Fibroblast of skin of scalp (primary cell): ENCODE results near the gene CD28. TPM values are rescaled to one million over a fixed set of nuclear protein-coding genes. Genes with fewer than 3 reads are reported as not detected.

Source experiments
- DNase-seq: peaks from one replicate; pipeline ENCODE4 v3.0.0-alpha.2; 2013
- polyA plus RNA-seq, 2 experiments: library from polyadenylated mRNA; unstranded; fragments of 120-200 nt; gene quantifications; one replicate each; pipeline ENCODE4 v1.2.1, GENCODE V29; 2013; ENCODE audit not compliant: insufficient read length in 2 of 2

Gene CD28
- 0.02 TPM for polyA plus RNA-seq (2013, experiment 1 of 2; ENCODE audit: insufficient read length)
- polyA plus RNA-seq (2013, experiment 2 of 2; ENCODE audit: insufficient read length) = 0.05 TPM

DNA sequence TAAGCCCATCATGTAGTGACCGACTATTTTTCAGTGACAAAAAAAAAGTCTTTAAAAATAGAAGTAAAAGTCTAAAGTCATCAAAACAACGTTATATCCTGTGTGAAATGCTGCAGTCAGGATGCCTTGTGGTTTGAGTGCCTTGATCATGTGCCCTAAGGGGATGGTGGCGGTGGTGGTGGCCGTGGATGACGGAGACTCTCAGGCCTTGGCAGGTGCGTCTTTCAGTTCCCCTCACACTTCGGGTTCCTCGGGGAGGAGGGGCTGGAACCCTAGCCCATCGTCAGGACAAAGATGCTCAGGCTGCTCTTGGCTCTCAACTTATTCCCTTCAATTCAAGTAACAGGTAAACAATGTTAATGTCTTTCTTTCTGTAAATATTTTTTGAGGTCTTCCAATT lies at the start of gene CD28:
Gene CD28 (plus strand): TSS at position 237 of the 400 bp plus-strand sequence. CDS start 58 bp downstream, at position 295.
- DNase-seq = no peak

GRCh38 chr2:203659331-203660049 lies 46.9 kb upstream of the CD28 start:
- no peak for DNase-seq

- no peak for DNase-seq
Observed at GRCh38 chr2:203660465-203660864, 46.0 kb upstream of the CD28 start.

GRCh38 chr2:203661279-203661908 lies 45.0 kb upstream of the CD28 start:
- DNase-seq = no peak

DNA sequence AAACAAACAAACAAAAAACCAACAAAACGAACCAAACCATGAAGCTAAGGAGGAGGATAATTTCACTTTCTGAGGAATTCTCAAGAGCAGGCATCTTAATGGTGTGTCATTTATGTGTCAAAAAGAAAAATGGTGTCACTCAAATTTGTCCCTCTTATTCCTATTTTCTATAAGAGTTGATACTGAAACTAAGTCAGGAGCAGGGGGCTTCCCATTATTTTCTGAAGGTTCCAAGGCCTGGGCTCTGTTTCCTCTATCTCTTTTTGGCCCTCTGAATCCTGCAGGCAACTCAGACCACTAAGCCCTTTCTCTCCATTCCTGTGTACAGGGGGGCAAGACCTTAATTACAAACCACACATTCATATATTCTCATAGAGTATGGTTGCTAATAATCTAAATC lies 44.0 kb upstream of the CD28 start:
- no peak for DNase-seq

DNA sequence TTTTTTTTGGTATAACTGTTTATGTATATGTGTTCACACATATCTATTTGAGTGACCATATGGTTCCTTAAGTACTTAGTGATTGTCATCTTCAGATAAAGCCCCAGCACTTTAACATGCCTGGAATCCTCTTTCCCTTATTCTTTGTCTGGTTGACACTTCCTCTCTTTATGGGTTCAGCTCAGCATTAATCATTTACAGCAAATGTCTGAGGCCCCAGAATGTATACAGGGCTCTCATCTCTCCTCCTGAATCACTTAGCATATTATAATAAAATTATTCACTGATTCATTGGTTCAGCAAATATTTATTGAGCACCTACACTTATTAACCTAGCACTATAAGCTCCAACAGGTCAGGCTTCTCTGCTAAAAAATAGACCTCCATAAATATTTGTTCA lies 43.5 kb upstream of the CD28 start:
- DNase-seq = no peak

DNA sequence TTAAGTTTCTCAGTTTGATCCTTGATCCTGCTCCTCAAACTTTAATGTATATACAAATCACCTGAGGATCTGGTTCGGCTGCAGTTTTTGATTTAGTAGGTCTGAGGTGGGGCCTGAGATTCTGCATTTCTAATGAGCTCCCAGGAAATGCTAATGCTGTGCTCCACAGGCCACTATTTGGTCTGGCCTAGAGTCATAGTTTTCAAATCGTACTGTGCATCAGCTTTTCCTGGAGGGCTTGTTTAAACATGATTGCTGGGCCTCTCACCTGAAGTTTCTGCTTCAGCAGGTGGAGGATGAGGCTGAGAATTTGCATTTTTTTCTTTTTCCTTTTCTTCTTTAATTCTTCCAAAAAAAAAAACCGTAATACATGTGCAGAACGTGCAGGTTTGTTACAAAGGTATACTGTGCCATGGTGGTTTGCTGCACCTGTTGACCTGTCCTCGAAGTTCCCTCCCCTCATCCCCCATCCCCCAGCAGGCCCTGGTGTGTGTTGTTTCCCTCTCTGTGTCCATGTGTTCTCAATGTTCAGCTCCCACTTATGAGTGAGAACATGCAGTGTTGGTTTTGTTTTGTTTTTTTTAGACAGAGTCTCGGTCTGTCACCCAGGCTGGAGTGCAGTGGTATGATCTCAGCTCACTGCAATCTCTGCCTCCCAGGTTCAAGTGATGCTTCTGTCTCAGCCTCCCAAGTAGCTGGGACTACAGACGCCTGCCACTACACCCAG lies 42.2 kb upstream of the CD28 start:
- DNase-seq = no peak

GRCh38 chr2:203667838-203668237 lies 38.6 kb upstream of the CD28 start:
- DNase-seq = no peak

DNA sequence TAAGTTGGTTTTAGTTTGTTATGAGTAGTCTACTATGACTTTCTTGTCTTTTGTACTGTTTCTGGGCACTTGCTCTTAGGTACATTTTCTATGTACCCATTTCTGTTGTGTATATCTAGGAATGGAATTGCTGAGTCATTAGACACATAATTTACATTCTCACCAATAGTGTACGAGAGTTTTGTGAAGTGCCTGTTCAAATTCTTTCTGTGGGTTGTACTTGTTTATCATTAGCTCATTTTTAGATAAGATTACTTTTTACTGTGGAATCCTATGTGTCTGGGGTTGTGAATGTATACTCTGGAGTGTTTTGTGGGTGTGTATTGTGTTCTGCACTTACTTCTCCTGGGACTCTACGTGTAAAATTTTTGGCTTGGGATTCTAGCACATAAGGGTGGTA lies 36.6 kb upstream of the CD28 start:
- DNase-seq = peak; percentile 38

DNA sequence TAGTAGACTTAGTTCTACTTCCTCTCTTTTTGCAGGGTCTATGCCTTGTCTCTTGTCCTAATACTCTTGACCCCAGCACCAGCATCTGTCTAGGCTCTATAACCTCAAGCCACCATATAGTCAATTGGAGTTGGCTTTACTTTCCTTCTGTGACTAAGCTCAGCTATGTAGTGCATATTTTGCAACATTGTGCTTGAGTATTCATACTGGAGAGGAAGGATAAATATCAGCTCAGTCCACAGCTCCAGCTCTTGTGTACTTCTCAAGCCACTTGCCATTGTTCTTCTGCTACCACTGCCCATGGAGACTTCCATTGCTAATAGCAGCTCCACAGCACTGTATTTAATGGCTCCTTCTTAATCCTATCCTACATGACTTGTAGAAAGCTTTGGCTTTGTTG lies 35.5 kb upstream of the CD28 start:
- no peak for DNase-seq

GRCh38 chr2:203671876-203672275 lies 34.6 kb upstream of the CD28 start:
- no peak for DNase-seq

DNA sequence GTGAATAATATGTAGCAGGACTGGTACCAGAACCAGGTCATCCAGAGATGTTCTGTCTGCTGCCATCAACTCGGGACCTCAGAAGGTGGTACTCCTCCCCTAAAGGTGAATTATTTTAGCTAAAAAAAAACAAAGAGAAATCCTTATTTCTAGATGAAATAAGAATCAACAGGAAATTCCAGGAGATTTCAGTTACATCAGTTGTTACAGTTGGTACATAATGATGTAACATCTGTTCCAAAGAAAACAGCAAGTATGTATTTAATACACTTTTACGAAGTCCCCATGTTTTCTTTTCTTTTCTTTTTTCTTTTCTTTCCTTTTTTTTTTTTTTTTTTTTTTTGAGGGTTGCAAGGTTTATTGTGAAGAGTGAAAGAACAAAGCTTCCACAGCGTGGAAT lies 33.6 kb upstream of the CD28 start:
- no peak for DNase-seq

GRCh38 chr2:203673933-203674332 lies 32.5 kb upstream of the CD28 start:
- DNase-seq = peak; percentile 45

GRCh38 chr2:203675086-203675485 lies 31.4 kb upstream of the CD28 start:
- DNase-seq = peak; percentile 69

DNA sequence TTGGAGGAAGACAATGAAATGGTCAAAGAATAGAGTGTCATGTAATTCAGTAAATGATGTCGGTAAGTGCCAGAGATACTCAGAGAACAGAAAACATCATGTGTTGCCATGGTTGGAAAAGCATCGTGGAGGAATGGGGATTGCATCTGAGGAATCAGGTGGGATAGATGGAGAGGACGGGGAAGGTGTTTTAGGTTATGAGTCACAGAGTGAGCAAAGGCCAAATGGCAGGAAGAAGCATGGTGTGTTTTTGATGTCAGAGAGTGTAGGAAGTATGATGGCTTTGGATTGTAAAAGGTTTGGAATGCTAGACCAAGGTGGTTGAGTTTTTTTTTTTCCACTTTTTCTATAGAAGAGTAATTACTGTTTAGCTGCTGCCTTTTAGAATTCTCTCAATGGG lies 27.5 kb upstream of the CD28 start:
- DNase-seq = no peak

- DNase-seq = no peak
Observed at GRCh38 chr2:203679401-203679800, 27.0 kb upstream of the CD28 start.

DNA sequence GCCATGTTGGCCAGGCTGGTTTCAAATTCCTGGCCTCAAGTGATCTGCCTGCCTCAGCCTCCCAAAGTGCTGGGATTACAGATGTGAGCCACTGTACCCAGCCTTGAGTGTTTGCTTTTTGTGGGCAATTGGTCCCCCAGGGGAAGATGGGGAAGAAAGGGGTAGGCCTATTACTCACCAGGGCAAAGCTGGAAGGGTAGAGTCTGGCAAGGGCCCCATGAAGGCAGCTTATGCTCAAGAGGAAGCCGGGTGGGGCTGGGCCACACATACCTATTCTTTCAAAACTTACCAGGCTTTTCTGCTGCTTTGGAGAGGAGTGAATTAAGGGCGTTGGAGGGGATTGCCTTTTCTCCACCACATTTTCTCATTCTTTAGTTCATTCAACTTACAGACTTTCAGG lies 24.5 kb upstream of the CD28 start:
- peak; percentile 40 for DNase-seq

DNA sequence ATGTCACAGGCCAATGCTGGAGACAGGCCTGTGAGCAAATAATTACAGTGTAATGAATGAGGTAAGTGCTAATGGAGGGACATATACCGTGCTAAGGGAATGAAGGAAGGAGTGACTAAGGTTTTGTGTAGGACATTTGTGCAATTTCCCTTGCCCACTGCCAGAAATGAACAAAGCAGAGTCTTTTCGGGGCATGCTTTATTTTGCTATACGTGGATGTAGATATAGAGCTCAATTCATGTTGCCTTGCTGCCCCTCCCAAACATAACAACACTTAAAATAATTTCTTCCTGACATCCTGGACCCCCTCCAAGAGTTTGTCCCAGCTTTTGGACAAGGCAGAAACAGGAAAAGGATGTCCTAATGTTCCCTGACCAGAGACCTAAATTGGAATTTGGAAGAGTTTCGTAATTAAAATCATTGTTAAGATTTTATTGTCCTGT lies 23.7 kb upstream of the CD28 start:
- peak; percentile 37 for DNase-seq

GRCh38 chr2:203683421-203683820 lies 23.0 kb upstream of the CD28 start:
- DNase-seq = no peak

DNA sequence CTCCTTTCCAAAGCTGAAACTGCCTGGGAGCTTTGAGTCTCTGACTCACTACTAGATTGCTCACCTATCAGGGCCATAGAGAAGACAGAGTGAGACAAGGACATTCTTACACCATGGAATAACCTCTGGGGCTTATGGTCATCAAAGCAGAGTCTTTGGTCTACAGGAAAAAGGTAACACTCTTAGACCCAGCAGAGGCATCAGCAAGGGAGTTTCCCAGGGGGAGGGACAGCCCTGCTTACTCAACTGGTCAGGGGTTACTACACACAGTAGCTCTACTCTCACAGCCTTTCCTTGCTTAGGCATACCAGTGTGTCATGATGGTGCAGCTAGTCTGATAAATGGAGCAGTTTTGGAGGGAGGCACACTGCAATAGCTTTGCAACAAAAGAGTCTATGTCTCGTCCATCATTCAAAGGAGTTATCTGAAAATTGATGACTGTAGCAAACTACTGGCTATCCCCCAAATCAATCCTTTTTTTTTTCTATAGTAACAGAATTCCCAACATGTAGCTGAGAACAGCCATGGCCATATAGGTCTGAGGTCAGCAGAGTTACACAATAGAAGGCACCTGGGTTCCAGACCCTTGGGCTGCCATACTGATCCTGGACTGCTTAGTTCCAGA lies 22.4 kb upstream of the CD28 start:
- DNase-seq = peak; percentile 38

DNA sequence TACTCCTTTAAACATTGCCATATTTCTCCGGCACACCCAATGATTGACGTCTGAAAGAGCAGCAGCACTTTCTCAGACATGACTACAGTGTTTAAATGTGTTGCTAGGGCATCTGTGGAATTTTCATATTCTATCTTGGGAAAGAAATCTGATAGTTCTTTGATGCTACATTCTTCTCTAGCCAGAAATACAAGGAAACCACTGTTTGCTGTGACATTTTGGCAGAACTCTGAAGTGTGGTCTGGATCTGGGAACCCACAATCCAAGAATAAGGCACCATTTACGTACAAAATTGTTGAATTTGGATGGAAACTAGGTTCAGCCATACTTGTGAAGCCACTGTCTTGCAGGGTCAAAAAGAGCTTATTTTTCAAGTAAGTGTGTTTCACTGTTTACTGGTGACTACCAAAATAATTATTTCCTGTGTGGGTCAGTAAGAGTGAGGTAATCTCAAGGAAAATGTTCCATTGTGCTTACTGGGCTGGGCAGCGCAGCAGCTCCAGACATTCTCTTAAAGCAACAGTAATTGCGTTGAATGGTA lies 21.3 kb upstream of the CD28 start:
- peak; percentile 86 for DNase-seq

DNA sequence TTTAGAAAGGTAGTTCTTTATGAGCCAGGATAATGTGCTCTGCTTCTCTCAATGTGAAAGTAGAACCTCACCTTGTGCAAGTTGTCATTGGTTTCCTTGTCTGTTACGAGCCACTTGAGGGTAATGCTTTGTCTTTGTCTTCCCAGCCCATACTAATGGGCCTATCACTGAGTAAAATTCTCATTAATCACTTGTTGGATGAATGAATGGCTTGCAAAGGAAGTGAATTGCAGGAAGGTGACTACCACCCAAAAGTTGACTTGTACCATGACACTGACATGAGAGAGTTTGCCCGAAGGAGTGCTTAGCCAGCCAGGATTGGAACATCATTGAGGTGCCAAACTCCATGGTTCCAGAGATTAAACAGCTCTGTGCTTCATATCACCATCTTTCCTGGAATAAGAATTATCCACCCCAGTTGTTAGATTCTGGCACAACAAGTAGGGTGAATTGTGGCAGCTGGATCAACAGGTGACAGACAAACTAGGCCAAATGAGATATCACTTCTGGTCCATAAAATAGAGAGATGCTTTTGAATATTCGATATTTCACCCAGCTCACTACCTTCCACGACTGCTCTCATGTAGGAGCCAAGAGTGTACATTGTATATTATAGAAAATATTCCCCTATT lies 20.5 kb upstream of the CD28 start:
- DNase-seq = no peak
